Smooth muscle cell (in vitro differentiated cells): ENCODE measurements around the gene CYP4F8. TPM values are rescaled to one million over a fixed set of nuclear protein-coding genes. Genes with fewer than 3 reads are reported as not detected.

ENCODE experiments used
- DNase-seq: peaks from one replicate; lab custom pipeline; 2025; ENCODE audit not compliant: unreplicated experiment; lab: John Stamatoyannopoulos, UW
- H2AFZ ChIP-seq: fragments of 200-600 bp; sonication (generic); 2 replicates; pipeline ENCODE4 v1.6.0; 2016; ENCODE audit warnings: antibody characterized with exemption, low read depth, mild to moderate bottlenecking
- H3F3A ChIP-seq: fragments of 200-600 bp; sonication (generic); 2 replicates; pipeline ENCODE4 v1.6.0; 2017; ENCODE audit warnings: antibody characterized with exemption, low read depth
- H3K27ac ChIP-seq: fragments of 200-600 bp; sonication (generic); 2 replicates; pipeline ENCODE4 v1.5.1; 2016; ENCODE audit warnings: low read depth, mild to moderate bottlenecking
- H3K27me3 ChIP-seq: fragments of 200-600 bp; sonication (generic); 2 replicates; pipeline ENCODE4 v1.6.1; 2016; ENCODE audit warnings: low read depth, mild to moderate bottlenecking
- H3K36me3 ChIP-seq: fragments of 200-600 bp; sonication (generic); 2 replicates; pipeline ENCODE4 v1.5.1; 2016; ENCODE audit warnings: low read depth
- H3K4me1 ChIP-seq: fragments of 200-600 bp; sonication (generic); 2 replicates; pipeline ENCODE4 v1.5.1; 2016; ENCODE audit warnings: low read depth
- H3K4me2 ChIP-seq: fragments of 200-600 bp; sonication (generic); 2 replicates; pipeline ENCODE4 v1.6.0; 2016; ENCODE audit warnings: mild to moderate bottlenecking
- H3K4me3 ChIP-seq: fragments of 200-600 bp; sonication (generic); 2 replicates; pipeline ENCODE4 v1.5.1; 2016; ENCODE audit warnings: mild to moderate bottlenecking
- H3K79me2 ChIP-seq: fragments of 200-600 bp; sonication (generic); 2 replicates; pipeline ENCODE4 v1.6.0; 2016; ENCODE audit warnings: low read depth, mild to moderate bottlenecking
- H3K9ac ChIP-seq: fragments of 200-600 bp; sonication (generic); 2 replicates; pipeline ENCODE4 v1.6.0; 2016; ENCODE audit warnings: low read depth
- H3K9me3 ChIP-seq: fragments of 200-600 bp; sonication (generic); replicated peaks from 2 replicates; pipeline ENCODE4 v1.5.1; 2016; ENCODE audit warnings: low read depth
- H4K20me1 ChIP-seq: fragments of 200-600 bp; sonication (generic); 2 replicates; pipeline ENCODE4 v1.6.0; 2016; ENCODE audit warnings: low read depth
- CTCF ChIP-seq: fragments of 200-600 bp; sonication (generic); IDR thresholded peaks from 2 replicates; pipeline ENCODE4 v1.5.1; 2017; ENCODE audit warnings: borderline replicate concordance, mild to moderate bottlenecking, antibody characterized with exemption; ENCODE audit not compliant: insufficient read depth, poor library complexity, severe bottlenecking
- WGBS: methylation state at CpG from one replicate; pipeline ENCODE4 v1.1.7; 2016; ENCODE audit warnings: low lambda C conversion rate; 5-methylcytosine and 5-hydroxymethylcytosine counted together
- polyA plus RNA-seq: library from polyadenylated mRNA; unstranded; fragments of >200 nt; fragmentation: Nextera tagmentation; extraction: Ambion mirVana; gene quantifications from 2 replicates; pipeline ENCODE4 v1.2.1, GENCODE V29; 2016
- total RNA-seq: library from RNA; depleted of rRNA; stranded (reverse); fragments of >200 nt; gene quantifications from 2 replicates; pipeline ENCODE4 v1.2.3, GENCODE V29; 2014

Gene CYP4F8
- total and polyA plus RNA-seq, 2 experiments from 2014 or later: not detected

GRCh38 chr19:15642807-15643206 is 27.8 kb downstream of the CYP4F8 start:
- no peak for DNase-seq
- Histone ChIP-seq H3K4me1 (no peaks in the 10 kb centered on the region), H3F3A (no peaks in the 10 kb centered on the region), H2AFZ (no peak overlapping the region), H4K20me1 (no peaks in the 10 kb centered on the region), H3K27ac (no peak overlapping the region), H3K27me3 (no peaks in the 10 kb centered on the region), H3K9me3 (no peaks in the 10 kb centered on the region), H3K36me3 (no peaks in the 10 kb centered on the region), H3K9ac (no peak overlapping the region), H3K79me2 (no peaks in the 10 kb centered on the region), H3K4me3 (no peak overlapping the region), H3K4me2 (no peak overlapping the region)
- no peak for TF ChIP-seq CTCF

- no peak for DNase-seq
- Histone ChIP-seq H3K9me3 (no peaks in the 10 kb centered on the region), H3K27ac (no peak overlapping the region), H3K4me3 (no peak overlapping the region), H3K36me3 (no peaks in the 10 kb centered on the region), H3K4me1 (no peaks in the 10 kb centered on the region), H3K4me2 (no peak overlapping the region), H2AFZ (no peak overlapping the region), H3K79me2 (no peaks in the 10 kb centered on the region), H4K20me1 (no peaks in the 10 kb centered on the region), H3K27me3 (no peaks in the 10 kb centered on the region), H3K9ac (no peak overlapping the region), H3F3A (no peaks in the 10 kb centered on the region)
- WGBS: 66% methylated on average over 3 of the region's 3 CpGs
- no peak for TF ChIP-seq CTCF
Measured at GRCh38 chr19:15643387-15643786, 28.4 kb downstream of the CYP4F8 start.

- H4K20me1 ChIP-seq: no peaks in the 10 kb centered on the region
- no peak overlapping the region for H3K9ac ChIP-seq
- WGBS: 66% methylated on average over 3 of the region's 3 CpGs
- DNase-seq: no peak
- TF ChIP-seq CTCF: no peak
- no peak overlapping the region for H3K27ac ChIP-seq
- no peaks in the 10 kb centered on the region for H3K27me3 ChIP-seq
- no peak overlapping the region for H2AFZ ChIP-seq
- H3K4me1 ChIP-seq: no peaks in the 10 kb centered on the region
- H3K79me2 ChIP-seq: no peaks in the 10 kb centered on the region
- H3K9me3 ChIP-seq: no peaks in the 10 kb centered on the region
- H3K4me2 ChIP-seq: no peak overlapping the region
- no peak overlapping the region for H3K4me3 ChIP-seq
- no peaks in the 10 kb centered on the region for H3K36me3 ChIP-seq
- no peaks in the 10 kb centered on the region for H3F3A ChIP-seq
Measured at GRCh38 chr19:15644066-15644741, 29.2 kb downstream of the CYP4F8 start.

- no peaks in the 10 kb centered on the region for H3K27me3 ChIP-seq
- H3K4me3 ChIP-seq: no peak overlapping the region
- H3K9ac ChIP-seq: no peak overlapping the region
- 49% methylated on average over 3 of the region's 3 CpGs for WGBS
- no peaks in the 10 kb centered on the region for H3K9me3 ChIP-seq
- no peak overlapping the region for H3K4me2 ChIP-seq
- DNase-seq: no peak
- H3F3A ChIP-seq: no peaks in the 10 kb centered on the region
- no peaks in the 10 kb centered on the region for H3K4me1 ChIP-seq
- no peak overlapping the region for H3K27ac ChIP-seq
- TF ChIP-seq CTCF: no peak
- no peaks in the 10 kb centered on the region for H3K79me2 ChIP-seq
- no peaks in the 10 kb centered on the region for H3K36me3 ChIP-seq
- H4K20me1 ChIP-seq: no peaks in the 10 kb centered on the region
- H2AFZ ChIP-seq: no peak overlapping the region
Measured at GRCh38 chr19:15644816-15645215, 29.8 kb downstream of the CYP4F8 start.
